LHCN-M2 (cell line): ENCODE measurements around the gene MTCL1. TPM values are rescaled to one million over a fixed set of nuclear protein-coding genes. Genes with fewer than 3 reads are reported as not detected.

Experiments
- DNase-seq: peaks from one replicate; pipeline ENCODE4 v3.0.0-alpha.2; 2012; ENCODE audit warnings: low read depth
- total RNA-seq: library from RNA; depleted of rRNA; stranded (reverse); fragments of >200 nt; gene quantifications from 2 replicates; pipeline ENCODE4 v1.2.3, GENCODE V29; 2014

The MTCL1 gene
- total RNA-seq, 1 experiment from 2014 or later, result 16.1 TPM

GRCh38 chr18:8767340-8767739 is 62.0 kb downstream of the MTCL1 start:
- no peak for DNase-seq

- DNase-seq, result no peak
These were observed 64.2 kb downstream of the MTCL1 start for GRCh38 chr18:8769509-8770095.

DNA sequence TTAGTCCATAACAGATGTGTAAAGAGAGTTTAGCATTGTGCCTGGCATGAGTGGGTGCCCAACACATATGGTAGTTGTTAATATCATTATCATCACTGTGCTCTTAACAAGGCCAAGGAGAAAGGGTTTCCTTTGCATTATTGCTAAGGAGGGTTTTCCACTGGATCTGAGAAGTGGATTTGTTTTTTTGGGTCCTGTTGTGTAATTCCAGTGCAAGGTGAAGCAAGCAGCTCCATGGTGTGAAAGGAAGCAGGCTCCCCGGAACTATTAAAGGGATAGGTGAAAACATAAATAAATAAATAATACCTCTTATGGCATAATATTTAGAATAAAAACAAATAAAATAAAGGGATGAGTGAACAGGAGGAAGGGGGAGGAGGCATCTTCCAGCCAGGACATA is 65.3 kb downstream of the MTCL1 start:
- DNase-seq, result no peak

DNA sequence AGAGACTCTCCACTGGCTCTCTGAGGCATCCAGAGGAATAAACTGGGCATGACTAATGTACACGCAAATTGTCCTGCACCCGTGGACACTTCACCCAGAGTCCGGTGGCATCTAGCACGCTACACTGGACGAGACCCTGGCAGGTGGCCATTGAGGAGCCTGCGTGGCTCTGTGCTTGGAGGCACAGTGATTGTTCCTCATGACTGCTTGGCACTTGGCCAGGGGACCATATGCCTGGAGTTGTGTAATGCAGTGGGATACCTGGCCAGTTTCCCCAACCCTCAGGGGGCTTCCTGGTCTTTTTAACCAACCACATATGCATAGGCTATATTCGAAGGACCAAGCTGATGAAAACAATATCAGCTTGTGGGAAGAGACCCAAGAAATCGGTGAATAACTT is 66.6 kb downstream of the MTCL1 start:
- DNase-seq, result no peak

- no peak for DNase-seq
These were observed 68.6 kb downstream of the MTCL1 start for GRCh38 chr18:8773980-8774379.

DNA sequence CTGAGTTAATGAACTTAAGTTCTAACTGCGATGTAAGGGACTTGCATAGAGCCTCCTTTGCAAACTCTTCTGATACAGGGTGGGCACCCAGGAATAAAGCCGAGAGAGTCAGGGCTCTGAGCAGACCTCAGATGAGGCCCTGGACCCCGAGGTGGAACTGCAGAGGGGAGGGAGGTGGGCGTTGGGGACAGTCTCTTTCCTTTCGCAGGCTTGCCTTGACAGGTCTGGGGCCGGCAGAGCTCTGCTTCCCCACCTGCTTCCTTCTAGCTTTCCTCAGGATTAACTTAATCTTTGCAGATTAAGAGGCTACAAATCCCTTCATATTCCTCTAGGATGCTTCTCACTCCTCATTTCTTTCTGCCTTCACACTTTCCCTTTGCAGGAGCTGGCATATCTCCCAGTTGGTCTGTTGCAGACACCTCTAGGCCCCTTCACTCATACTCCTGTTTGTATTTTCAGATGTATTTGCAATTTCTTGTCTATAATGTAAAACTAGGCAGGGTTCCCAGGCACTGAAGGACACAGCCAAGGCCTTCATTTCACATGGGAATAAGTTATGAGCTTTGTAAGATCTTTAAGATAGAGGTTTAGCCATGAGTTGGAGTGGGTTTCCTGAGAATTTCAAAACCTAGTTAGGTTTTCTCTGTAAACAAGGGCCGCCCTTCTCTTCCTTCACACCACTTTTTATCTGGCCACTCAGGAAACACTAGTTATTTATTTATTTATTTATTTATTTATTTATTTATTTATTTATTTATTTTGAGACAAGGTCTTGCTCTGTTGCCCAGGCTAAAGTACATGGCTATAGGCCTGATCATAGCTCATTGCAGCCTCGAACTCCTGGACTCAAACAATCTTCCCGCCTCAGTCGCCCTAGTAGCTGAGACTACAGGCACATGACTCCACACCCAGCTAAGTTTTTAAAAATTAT is 70.9 kb downstream of the MTCL1 start:
- no peak for DNase-seq

- no peak for DNase-seq
These were observed 72.5 kb downstream of the MTCL1 start for GRCh38 chr18:8777846-8778245.

GRCh38 chr18:8778386-8778785 is 73.0 kb downstream of the MTCL1 start:
- no peak for DNase-seq

DNA sequence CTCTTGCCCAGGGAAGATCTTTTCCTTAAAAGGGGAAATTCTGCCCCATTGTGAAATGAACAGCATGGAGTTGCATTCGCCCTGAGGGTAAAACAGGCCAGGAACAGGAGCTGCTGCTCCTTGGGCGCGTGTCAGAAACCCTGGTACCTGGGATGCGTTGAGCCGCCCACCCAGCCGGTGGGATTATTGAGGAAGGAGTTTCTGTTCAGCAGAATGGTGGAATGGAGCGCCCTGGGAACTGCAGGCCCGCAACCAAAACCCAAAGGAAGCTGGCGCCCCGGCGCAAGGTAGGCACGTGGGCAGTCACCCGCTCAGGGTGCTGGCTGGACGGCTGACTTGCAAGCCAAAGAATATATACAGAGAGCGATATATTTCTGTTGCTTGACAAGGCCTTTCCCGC is 73.5 kb downstream of the MTCL1 start:
- no peak for DNase-seq

DNA sequence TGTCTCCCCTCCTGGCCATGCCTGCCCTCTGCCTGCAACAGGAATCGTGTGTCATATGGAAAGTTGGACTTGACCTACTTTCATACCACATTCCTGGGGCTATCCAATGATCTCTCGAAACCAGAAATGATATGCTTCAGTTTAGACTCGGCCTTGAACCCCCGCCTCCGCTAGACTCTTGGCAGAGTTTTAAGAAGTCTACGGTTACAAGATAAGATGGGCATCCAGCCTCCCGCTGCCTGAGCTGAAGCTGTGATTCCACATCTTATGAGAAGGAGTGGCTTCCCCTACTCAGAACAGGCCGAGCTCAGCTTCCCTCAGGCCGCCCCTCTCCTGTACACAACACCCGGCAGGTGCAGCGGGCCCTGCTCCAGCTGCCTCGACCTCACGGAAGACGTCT is 73.9 kb downstream of the MTCL1 start:
- DNase-seq, result no peak

DNA sequence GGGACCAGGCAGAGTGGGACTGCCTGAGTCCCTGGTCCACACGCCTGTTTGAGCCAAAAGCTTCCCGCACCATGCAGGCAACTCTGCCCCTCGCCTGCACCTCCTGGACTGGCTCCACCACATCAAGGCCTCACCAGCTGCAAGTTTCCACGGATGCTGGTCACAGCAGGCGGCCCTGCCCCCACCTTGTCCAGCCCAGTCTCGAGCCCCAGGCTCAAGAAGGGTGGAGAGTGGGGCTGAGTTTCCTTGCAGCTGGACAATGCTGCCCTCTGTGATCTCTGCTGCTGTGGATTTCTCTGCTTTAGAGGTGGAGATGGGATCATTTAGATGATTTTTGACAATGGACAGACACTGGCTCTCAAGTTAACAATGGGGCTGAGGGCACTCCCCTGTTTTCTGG is 74.9 kb downstream of the MTCL1 start:
- DNase-seq, result no peak

- DNase-seq, result no peak
These were observed 76.3 kb downstream of the MTCL1 start for GRCh38 chr18:8781671-8782070.

GRCh38 chr18:8783335-8783993 is 78.1 kb downstream of the MTCL1 start:
- DNase-seq, result no peak

GRCh38 chr18:8783994-8784530 is 78.7 kb downstream of the MTCL1 start:
- no peak for DNase-seq

- no peak for DNase-seq
These were observed 79.9 kb downstream of the MTCL1 start for GRCh38 chr18:8785261-8785660.

DNA sequence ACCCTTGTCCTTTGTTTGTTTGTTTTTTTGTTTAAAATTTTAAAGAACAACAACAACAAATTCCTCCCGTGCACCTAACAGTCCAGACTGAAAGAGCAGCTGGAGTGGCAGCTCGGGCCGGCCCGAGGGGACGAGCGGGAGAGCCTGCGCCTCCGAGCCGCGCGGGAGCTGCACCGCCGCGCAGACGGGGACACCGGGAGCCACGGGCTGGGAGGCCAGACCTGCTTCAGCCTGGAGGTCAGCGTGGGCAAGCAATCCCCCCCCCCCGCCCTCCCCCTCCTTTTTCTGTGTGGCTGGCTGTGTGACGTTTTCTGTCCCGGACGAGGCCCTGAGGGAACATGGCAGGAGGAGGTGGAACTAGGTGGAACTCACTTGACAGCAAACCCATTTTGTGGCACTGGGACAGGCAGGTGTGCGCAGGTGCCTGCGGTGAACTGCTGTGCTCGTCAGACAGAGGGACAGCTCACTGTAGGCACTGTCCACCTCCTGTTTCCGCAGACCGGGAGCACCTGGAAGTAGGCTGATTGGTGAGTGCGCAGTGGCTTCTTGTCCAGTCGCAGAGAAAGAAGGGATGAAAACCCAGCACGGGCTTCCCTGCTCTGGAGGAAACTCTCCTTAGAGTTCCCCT is 80.6 kb downstream of the MTCL1 start:
- DNase-seq, result no peak

DNA sequence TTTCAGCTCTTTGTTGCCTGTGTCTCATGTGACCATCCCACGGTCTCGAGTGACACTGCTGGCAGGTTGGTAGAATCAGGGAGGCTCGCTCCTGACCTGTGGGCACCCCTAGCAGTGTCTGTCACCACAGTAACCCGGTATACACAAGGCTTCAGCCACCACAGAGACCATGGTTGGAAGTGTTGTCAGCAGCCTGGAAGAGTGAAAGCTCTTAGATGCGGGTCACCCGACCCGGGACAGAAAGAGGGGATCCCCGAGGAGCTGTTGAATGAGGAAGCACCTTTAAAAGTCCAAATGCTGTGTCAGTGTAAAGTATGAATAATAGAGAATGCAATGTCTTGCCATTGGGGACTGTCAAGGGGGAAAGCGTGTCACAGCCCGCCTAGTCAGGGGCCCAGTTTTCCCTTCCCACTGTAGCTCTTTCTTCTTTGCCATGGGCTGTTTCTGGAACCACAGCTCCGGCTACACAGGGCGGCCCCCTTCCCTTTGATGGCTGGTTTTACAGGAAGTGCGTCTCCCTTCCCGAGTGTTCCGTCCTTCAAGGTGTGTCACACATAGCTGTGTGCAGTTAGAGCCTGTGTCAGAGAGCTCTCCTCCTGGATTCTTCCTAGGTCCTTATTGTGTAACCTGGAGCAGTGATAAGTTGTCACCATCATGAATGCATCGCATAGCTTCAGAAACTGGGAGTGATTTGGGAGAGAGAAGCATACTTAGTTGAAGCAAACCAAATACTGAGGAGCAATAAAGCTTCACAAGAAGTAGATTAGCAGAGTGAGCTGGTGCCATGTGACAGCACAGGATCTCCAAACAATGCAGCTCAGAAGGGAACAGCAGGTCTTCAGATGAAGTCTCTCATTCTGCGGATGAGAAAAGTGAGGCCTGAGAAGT is 81.4 kb downstream of the MTCL1 start:
- no peak for DNase-seq

- DNase-seq, result no peak
These were observed 82.0 kb downstream of the MTCL1 start for GRCh38 chr18:8787371-8787670.

DNA sequence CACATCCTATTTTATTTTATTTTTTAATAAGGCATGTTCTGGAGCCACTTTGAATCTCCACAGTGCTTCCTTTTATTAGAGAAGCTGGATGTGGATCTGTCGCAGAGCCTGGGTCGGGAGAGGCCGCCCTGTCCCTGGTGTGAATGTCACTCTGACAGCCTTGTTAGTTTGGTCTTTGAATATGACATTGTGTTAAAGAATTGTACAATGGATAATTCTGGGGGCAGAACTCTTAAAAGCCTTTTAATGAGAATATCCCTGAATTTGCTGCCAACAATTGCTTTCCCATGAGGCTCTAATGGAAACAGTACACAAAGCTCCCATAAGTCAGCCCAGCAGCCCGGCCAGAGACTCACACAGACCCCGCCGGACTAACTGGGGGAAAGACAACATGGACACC is 82.4 kb downstream of the MTCL1 start:
- DNase-seq, result no peak

GRCh38 chr18:8788503-8789429 is 83.4 kb downstream of the MTCL1 start:
- DNase-seq, result no peak
